IPS DF 6.9 (cell line): ENCODE measurements around the gene KIT.
"Not testable (repeated sequence)": the region's sequence is repeated elsewhere in the genome, so short reads cannot be mapped to it uniquely, and the experiment has no call there.

Source experiments
- DNase-seq: peaks from one replicate; pipeline ENCODE4 v3.0.0-alpha.2; 2013; ENCODE audit warnings: low read depth, low spot score
- H3K27ac ChIP-seq: one replicate; pipeline ENCODE4 v1.5.1; 2013; ENCODE audit warnings: low read length, control low read depth
- H3K27me3 ChIP-seq: 2 replicates; pipeline ENCODE4 v1.6.1; 2013; ENCODE audit warnings: mild to moderate bottlenecking, low read length; ENCODE audit not compliant: control insufficient read depth, insufficient read depth
- H3K36me3 ChIP-seq: 2 replicates; pipeline ENCODE4 v1.6.1; 2013; ENCODE audit warnings: low read length; ENCODE audit not compliant: control insufficient read depth, insufficient read depth
- H3K4me1 ChIP-seq: 2 replicates; pipeline ENCODE4 v1.6.1; 2013; ENCODE audit warnings: low read length; ENCODE audit not compliant: control insufficient read depth, insufficient read depth
- H3K4me3 ChIP-seq: 2 replicates; pipeline ENCODE4 v1.5.1; 2013; ENCODE audit warnings: mild to moderate bottlenecking, low read length
- H3K9me3 ChIP-seq: 2 replicates; pipeline ENCODE4 v1.6.1; 2013; ENCODE audit warnings: low read length, inconsistent platforms; ENCODE audit not compliant: control insufficient read depth, insufficient read depth
- WGBS: extraction: QIAGEN DNeasy Blood & Tissue Kit; methylation state at CpG from one replicate; pipeline ENCODE4 v1.1.7; 2013; ENCODE audit warnings: mixed read lengths, missing lambda C conversion rate; ENCODE audit not compliant: insufficient read length, insufficient coverage; 5-methylcytosine and 5-hydroxymethylcytosine counted together

The KIT gene

GRCh38 chr4:54657551-54658251 lies at the start of gene KIT:
TSS of gene KIT (plus strand) at chr4:54657957. CDS start at chr4:54658015, 58 bp downstream.
- Histone ChIP-seq H3K36me3 (no peaks in the 10 kb centered on the region), H3K27ac (no peak within 1 kb of the TSS), H3K4me3 (peak within 1 kb of the TSS; percentile 70), H3K27me3 (peaks cover 16% of the 10 kb centered on the region; the same call in 1 of the 2 replicates), H3K9me3 (no peaks in the 10 kb centered on the region), H3K4me1 (peaks cover 1% of the 10 kb centered on the region; the same call in 1 of the 2 replicates)
- no CpG with 5 or more reads among the region's 72 CpGs for WGBS
- no peak for DNase-seq

GRCh38 chr4:54609310-54609709 lies 48.4 kb upstream of the KIT start:
- Histone ChIP-seq H3K36me3 (no peaks in the 10 kb centered on the region), H3K27ac (no peak overlapping the region), H3K27me3 (no peaks in the 10 kb centered on the region), H3K4me3 (no peak overlapping the region), H3K9me3 (no peaks in the 10 kb centered on the region), H3K4me1 (no peaks in the 10 kb centered on the region)
- DNase-seq: no peak
- WGBS: no CpG with 5 or more reads among the region's 1 CpG

GRCh38 chr4:54614149-54614548 lies 43.6 kb upstream of the KIT start:
- H3K4me3 ChIP-seq: no peak overlapping the region
- no peaks in the 10 kb centered on the region for H3K27me3 ChIP-seq
- no CpG with 5 or more reads among the region's 4 CpGs for WGBS
- no peaks in the 10 kb centered on the region for H3K9me3 ChIP-seq
- H3K4me1 ChIP-seq: no peaks in the 10 kb centered on the region
- DNase-seq: no peak
- H3K27ac ChIP-seq: no peak overlapping the region
- no peaks in the 10 kb centered on the region for H3K36me3 ChIP-seq

GRCh38 chr4:54620773-54621172 lies 37.0 kb upstream of the KIT start:
- H3K4me1 ChIP-seq: no peaks in the 10 kb centered on the region
- no peak for DNase-seq
- WGBS: 100% methylated on average over 1 of the region's 3 CpGs
- no peaks in the 10 kb centered on the region for H3K27me3 ChIP-seq
- no peak overlapping the region for H3K27ac ChIP-seq
- no peaks in the 10 kb centered on the region for H3K36me3 ChIP-seq
- no peaks in the 10 kb centered on the region for H3K9me3 ChIP-seq
- H3K4me3 ChIP-seq: no peak overlapping the region

GRCh38 chr4:54625391-54625790 lies 32.4 kb upstream of the KIT start:
- no peaks in the 10 kb centered on the region for H3K36me3 ChIP-seq
- no peak for DNase-seq
- no peaks in the 10 kb centered on the region for H3K27me3 ChIP-seq
- no peaks in the 10 kb centered on the region for H3K9me3 ChIP-seq
- no peak overlapping the region for H3K4me3 ChIP-seq
- no peaks in the 10 kb centered on the region for H3K4me1 ChIP-seq
- H3K27ac ChIP-seq: no peak overlapping the region
- no CpG with 5 or more reads among the region's 2 CpGs for WGBS

GRCh38 chr4:54626113-54626512 lies 31.6 kb upstream of the KIT start:
- H3K9me3 ChIP-seq: no peaks in the 10 kb centered on the region
- WGBS: no CpG with 5 or more reads among the region's 7 CpGs
- no peak overlapping the region for H3K4me3 ChIP-seq
- H3K36me3 ChIP-seq: no peaks in the 10 kb centered on the region
- no peaks in the 10 kb centered on the region for H3K4me1 ChIP-seq
- H3K27ac ChIP-seq: no peak overlapping the region
- DNase-seq: no peak
- H3K27me3 ChIP-seq: no peaks in the 10 kb centered on the region

GRCh38 chr4:54632537-54632936 lies 25.2 kb upstream of the KIT start:
- Histone ChIP-seq H3K4me1 (no peaks in the 10 kb centered on the region), H3K36me3 (no peaks in the 10 kb centered on the region), H3K4me3 (no peak overlapping the region), H3K27me3 (no peaks in the 10 kb centered on the region), H3K27ac (no peak overlapping the region), H3K9me3 (no peaks in the 10 kb centered on the region)
- no peak for DNase-seq
- whole genome bisulfite sequencing: no CpG with 5 or more reads among the region's 29 CpGs

GRCh38 chr4:54633102-54633740 lies 24.5 kb upstream of the KIT start:
- not testable (repeated sequence) for H3K27me3 ChIP-seq, H3K27ac ChIP-seq, DNase-seq, H3K4me1 ChIP-seq, H3K9me3 ChIP-seq, H3K36me3 ChIP-seq, H3K4me3 ChIP-seq
- no CpG with 5 or more reads among the region's 18 CpGs for WGBS

GRCh38 chr4:54635318-54635717 lies 22.4 kb upstream of the KIT start:
- H3K27me3 ChIP-seq: no peaks in the 10 kb centered on the region
- H3K9me3 ChIP-seq: no peaks in the 10 kb centered on the region
- no peak overlapping the region for H3K27ac ChIP-seq
- no peak overlapping the region for H3K4me3 ChIP-seq
- H3K36me3 ChIP-seq: no peaks in the 10 kb centered on the region
- no peak for DNase-seq
- no peaks in the 10 kb centered on the region for H3K4me1 ChIP-seq
- WGBS: no CpG with 5 or more reads among the region's 3 CpGs

- no peak overlapping the region for H3K4me3 ChIP-seq
- no peaks in the 10 kb centered on the region for H3K36me3 ChIP-seq
- no peaks in the 10 kb centered on the region for H3K27me3 ChIP-seq
- no peak for DNase-seq
- H3K27ac ChIP-seq: no peak overlapping the region
- H3K4me1 ChIP-seq: no peaks in the 10 kb centered on the region
- no peaks in the 10 kb centered on the region for H3K9me3 ChIP-seq
- WGBS: no CpG with 5 or more reads among the region's 4 CpGs
Observed at GRCh38 chr4:54637325-54637724, 20.4 kb upstream of the KIT start.

GRCh38 chr4:54641101-54641500 lies 16.7 kb upstream of the KIT start:
- H3K27ac ChIP-seq, H3K36me3 ChIP-seq, DNase-seq, H3K4me3 ChIP-seq, H3K27me3 ChIP-seq, H3K9me3 ChIP-seq, H3K4me1 ChIP-seq: not testable (repeated sequence)
- 100% methylated on average over 1 of the region's 9 CpGs for WGBS
